ENCODE data around the gene AIP.

Gene AIP

GRCh38 chr11:67482827-67483798 is at the start of gene AIP:
AIP (plus strand) TSS chr11:67483026; CDS start chr11:67483159, 133 bp downstream.
- DNase-seq (ENCODE audit: low spot score): peak; percentile 98

DNA sequence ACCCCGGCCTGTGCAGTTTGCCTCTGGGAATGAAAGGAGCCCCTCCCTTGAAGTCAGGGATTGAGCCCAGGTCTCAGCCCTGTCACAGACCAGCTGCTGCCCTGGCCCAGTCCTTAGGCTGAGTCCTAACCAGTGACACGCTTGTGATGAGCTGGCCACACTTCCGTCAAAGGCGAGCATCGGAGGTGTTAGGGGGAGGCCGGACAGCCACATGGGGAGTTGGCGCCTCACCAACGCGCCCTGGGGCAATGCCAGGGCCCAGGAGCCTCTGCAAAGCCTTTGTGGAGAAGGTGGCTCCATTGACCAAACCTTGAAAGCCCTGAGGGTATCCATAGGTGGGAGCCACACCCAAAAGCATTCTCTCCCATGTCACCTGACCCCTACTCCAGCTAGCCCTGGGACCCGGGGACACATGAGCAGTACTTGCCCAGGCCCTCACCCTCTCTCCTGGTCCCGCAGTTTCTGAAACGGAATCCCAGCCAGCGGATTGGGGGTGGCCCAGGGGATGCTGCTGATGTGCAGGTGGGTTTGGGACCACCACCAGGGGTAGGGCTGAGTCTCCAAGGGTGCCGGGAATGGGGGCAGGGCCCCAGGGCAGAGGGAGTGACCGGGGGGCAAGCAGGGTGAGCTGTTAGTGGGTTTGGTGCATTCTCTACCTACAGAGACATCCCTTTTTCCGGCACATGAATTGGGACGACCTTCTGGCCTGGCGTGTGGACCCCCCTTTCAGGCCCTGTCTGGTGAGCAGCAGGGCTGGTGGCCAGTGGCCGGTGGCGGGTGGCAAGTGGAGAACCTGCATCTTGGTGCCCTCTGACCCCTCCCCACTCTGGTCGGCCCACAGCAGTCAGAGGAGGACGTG is 49.1 kb upstream of the AIP start:
- DNase-seq (ENCODE audit: low spot score): no peak

- DNase-seq (ENCODE audit: low spot score): no peak
These were observed 48.4 kb upstream of the AIP start for GRCh38 chr11:67434395-67434881.

DNA sequence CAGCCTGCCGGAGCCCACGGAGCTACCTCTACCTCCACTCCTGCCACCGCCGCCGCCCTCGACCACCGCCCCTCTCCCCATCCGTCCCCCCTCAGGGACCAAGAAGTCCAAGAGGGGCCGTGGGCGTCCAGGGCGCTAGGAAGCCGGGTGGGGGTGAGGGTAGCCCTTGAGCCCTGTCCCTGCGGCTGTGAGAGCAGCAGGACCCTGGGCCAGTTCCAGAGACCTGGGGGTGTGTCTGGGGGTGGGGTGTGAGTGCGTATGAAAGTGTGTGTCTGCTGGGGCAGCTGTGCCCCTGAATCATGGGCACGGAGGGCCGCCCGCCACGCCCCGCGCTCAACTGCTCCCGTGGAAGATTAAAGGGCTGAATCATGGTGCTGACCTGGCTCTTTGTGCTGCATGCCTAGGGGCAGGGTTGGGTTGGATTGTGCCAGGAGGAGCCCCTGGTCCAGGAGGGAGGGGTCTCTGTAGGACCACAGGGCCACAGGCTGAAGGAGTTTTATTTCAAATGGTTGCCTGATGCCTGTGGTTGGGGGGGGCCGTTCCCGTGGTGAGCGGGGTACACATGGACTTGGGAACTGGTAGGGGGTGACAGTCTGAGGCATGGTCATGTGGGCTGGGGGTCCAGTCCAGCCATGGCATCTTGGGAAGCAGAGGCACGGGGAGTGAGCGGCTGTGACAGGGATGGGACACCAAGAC is 47.6 kb upstream of the AIP start:
- DNase-seq (ENCODE audit: low spot score): peak; percentile 47

DNA sequence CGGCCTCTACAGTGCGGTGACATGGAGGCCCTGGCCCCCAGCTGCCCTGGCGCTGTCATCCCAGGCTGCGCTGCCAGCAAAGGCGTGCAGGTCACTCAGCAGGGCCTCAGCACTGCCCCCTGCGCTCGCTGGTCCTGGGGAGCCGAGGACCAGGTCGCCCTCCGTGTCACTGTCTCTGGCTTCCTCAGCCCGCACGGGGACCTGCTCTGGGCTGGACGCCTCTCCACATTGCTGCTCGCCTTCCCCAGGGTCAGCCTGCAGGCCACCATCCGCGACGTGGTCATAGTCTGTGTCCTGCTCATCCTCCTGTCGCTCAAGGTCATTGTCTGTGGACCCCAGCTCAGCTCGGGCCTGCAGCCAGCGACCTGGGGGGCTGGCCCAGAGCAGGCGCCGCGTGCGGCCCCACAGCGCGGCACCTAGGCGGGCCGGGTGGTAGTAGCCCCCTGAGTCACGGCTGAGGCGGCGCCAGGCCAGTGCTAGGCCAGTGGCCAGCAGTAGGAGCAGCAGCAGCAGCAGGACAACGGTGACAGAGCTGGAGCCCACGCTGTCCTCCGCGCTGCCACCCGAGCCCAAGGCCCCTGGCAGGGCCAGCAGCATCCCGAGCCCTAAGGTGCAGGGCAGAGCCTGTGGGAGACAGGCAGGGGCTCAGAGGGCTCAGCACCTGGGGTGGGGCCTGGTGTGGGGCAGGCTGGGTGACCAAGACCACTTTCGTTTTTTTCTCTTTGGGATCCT is 46.9 kb upstream of the AIP start:
- no peak for DNase-seq (ENCODE audit: low spot score)

DNA sequence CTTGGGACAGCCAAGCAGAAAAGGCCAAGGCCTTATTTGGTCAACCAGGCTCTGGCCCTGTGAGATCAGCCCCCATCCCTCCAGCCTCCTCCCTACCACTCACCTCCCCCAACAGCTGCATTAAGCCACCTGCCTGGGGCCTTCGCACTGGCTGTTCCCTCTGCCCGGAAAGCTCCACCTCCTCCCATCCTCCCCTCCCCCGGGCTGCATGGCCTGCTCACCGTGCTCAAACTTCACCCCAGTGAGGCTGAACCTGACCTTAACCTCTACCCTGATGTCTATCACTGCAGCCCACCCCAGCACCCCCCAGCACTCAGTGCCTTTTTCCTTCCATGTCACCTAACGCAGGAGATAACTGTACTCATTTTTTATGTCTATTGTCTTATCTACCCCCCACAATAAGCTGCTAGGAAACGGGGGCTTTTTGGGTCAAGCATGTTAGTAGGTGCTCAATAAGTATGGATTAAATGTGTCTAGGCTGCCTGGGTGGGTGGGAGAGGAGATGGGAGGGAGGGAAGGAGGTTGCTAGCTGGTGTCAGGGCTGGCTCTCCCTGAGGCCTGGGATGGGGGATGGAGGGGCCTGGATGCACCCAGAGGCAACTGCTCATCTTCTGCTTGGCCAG is 46.3 kb upstream of the AIP start:
- DNase-seq (ENCODE audit: low spot score): peak; percentile 61

GRCh38 chr11:67437082-67437808 is 45.6 kb upstream of the AIP start, which contains the start of gene PTPRCAP:
PTPRCAP (minus strand) TSS chr11:67437682; CDS start chr11:67437619, 63 bp downstream.
- DNase-seq (ENCODE audit: low spot score): peak; percentile 65

- DNase-seq (ENCODE audit: low spot score): no peak
These were observed 45.0 kb upstream of the AIP start for GRCh38 chr11:67437809-67438157.

GRCh38 chr11:67438158-67438902 is 44.5 kb upstream of the AIP start:
- peak; percentile 75 for DNase-seq (ENCODE audit: low spot score)

- no peak for DNase-seq (ENCODE audit: low spot score)
These were observed 43.3 kb upstream of the AIP start for GRCh38 chr11:67439321-67440228.

DNA sequence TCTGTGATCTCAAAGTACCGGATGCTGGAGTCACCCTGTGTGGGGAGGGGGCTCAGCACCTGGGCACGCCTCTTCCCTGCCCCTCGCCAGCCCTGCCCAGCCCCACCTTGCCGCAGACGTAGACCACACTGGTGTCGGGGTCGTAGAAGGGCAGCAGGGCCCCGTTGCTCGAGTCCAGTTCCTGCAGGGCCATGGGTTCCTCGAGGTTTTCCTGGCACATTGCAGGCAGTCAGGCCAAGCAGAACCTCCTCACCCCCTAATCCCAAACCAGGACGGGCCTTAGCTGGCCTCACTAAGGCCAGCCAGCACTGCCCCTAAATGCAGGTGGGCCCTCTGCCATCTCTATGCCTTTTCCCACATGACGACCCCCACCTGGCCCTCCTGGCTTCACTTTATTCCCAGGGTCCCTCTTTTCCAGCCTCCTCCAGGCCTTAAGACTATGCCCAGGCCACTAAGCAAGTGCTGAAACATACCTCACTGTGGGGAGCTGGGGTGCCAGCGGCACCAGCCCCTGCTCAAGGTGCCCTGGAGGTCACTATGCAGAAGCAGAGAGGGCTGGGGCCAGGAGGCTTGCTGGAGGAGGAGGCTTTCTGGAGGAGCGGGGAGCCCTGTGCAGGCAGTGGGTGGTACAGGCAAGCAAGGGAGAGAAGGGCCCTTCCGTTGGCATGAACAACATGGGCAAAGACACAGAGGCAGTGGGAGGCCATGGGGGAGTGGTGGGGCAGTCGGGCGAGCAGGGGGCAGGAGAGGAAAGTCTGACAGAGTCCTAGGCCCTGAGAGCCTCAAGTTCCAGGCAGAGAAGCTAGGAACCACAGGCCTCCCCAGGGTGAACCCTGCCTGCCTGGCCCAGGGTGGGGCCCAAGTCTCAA is 42.4 kb upstream of the AIP start:
- no peak for DNase-seq (ENCODE audit: low spot score)

DNA sequence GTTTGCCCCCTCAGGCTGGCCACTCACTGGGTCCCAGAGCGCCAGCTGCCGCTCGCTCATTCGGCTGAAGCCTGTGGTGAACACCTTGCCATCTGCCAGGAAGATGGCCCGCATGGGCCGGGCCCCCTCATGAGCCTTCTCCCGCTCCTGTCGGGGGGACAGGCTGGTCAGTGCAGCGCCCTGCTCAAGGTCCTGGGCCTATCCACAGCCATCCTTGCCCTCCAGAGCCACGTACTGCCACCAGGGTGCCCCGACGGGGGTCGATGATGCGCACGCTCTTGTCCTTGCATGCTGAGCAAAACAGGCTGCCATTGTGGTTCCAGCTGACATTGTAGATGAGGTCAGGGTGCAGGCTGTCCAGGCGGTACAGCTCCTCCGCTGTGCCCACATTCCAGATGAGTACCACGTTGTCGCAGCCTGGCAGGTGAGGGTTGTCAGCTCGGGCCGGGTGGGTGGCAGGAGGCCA is 41.7 kb upstream of the AIP start:
- no peak for DNase-seq (ENCODE audit: low spot score)

GRCh38 chr11:67441731-67442351 is 41.0 kb upstream of the AIP start:
- DNase-seq (ENCODE audit: low spot score): no peak

GRCh38 chr11:67442504-67443404 is 40.1 kb upstream of the AIP start:
- DNase-seq (ENCODE audit: low spot score): no peak

GRCh38 chr11:67445515-67445914 is 37.3 kb upstream of the AIP start:
- DNase-seq (ENCODE audit: low spot score): no peak

- DNase-seq (ENCODE audit: low spot score): no peak
These were observed 34.6 kb upstream of the AIP start for GRCh38 chr11:67448220-67448609.
